ENCODE measurements around the gene CPNE2. TPM values are rescaled to one million over a fixed set of nuclear protein-coding genes. Genes with fewer than 3 reads are reported as not detected.

The CPNE2 gene
- total and polyA plus RNA-seq, 2 of the 8 experiments (the other 6 are each of a cell fraction or from before 2014, with no cell fraction given) = 10.6 to 39.5 TPM

DNA sequence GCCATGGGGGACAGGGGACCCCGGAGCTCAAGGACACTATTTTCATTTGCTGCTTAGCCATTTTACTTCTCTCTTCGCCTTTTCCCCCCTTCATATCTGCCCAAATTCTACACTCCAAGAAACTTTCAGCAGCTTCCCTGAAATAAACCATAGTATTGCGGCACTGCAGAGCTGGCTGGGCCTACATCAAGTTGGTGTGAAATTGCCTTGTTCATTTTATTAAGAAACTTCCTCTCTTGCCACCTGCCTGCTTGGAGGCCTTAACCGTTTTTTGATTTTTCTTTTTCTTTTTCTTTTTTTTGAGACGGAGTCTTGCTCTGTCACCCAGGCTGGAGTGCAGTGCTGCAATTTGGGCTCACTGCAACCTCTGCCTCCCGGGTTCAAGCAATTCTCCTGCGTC is 7.4 kb upstream of the CPNE2 start:
- Histone ChIP-seq H2BK12ac (ENCODE audit: low read depth, low read length) (no peak overlapping the region), H3K4me3 (ENCODE audit: extremely low read depth in 1 of 4, insufficient read depth in 2 of 4, low read depth in 3 of 4, low read length in 4 of 4) (no peak overlapping the region), H2BK15ac (ENCODE audit: low read length) (no peak overlapping the region), H3K79me1 (ENCODE audit: low read depth, low read length) (no peaks in the 10 kb centered on the region), H3K18ac (ENCODE audit: extremely low read depth, low read length) (no peak overlapping the region), H2AFZ (ENCODE audit: low read length) (no peak overlapping the region), H3K79me2 (ENCODE audit: control insufficient read depth in 1 of 2, insufficient read depth in 2 of 2, low read length in 2 of 2) (no peaks in the 10 kb centered on the region), H3K36me3 (ENCODE audit: control insufficient read depth in 2 of 4, insufficient read depth in 4 of 4, low read length in 3 of 4) (no peaks in the 10 kb centered on the region), H3K4ac (replicated peaks; ENCODE audit: insufficient read length, low read depth, low read length) (no peak overlapping the region), H4K5ac (ENCODE audit: insufficient read length, low read depth, low read length) (no peak overlapping the region), H4K20me1 (replicated peaks in 1 of 2; ENCODE audit: control insufficient read depth in 1 of 2, insufficient read depth in 2 of 2, low read length in 2 of 2) (no peaks in the 10 kb centered on the region), H3K23me2 (ENCODE audit: low read depth, low read length) (no peaks in the 10 kb centered on the region), H2BK20ac (ENCODE audit: low read length) (no peak overlapping the region), H4K8ac (ENCODE audit: extremely low read depth, insufficient read depth, low read length) (no peak overlapping the region), H3K56ac (replicated peaks; ENCODE audit: insufficient read length, low read depth, low read length) (no peak overlapping the region), H3K27ac (ENCODE audit: low read depth, low read length) (no peak overlapping the region), H2BK5ac (ENCODE audit: low read depth, low read length) (no peak overlapping the region), H3K23ac (ENCODE audit: insufficient read length) (no peak overlapping the region), H2BK120ac (replicated peaks; ENCODE audit: low read depth, low read length) (no peak overlapping the region), H3K9me3 (ENCODE audit: insufficient read depth in 2 of 2, low read depth in 1 of 2, low read length in 1 of 2) (no peaks in the 10 kb centered on the region), H3K9ac (replicated peaks in 1 of 4; ENCODE audit: extremely low read depth in 1 of 4, low read depth in 3 of 4, low read length in 3 of 4) (no peak overlapping the region), H3K14ac (ENCODE audit: insufficient read length) (no peak overlapping the region), H3K4me2 (ENCODE audit: insufficient read depth in 1 of 2, low read depth in 2 of 2, low read length in 2 of 2) (no peak overlapping the region), H3K4me1 (replicated peaks in 1 of 4; ENCODE audit: control insufficient read depth in 3 of 4, insufficient read depth in 4 of 4, low read length in 3 of 4) (peaks cover 0 to 2% (median 0%) of the 10 kb centered on the region in 4 experiments; a peak in 1 of 7 replicates), H4K91ac (replicated peaks; ENCODE audit: insufficient read length, low read length) (no peak overlapping the region), H3K27me3 (replicated peaks in 1 of 4; ENCODE audit: control insufficient read depth in 3 of 4, extremely low read depth in 1 of 4, insufficient read depth in 3 of 4, low read length in 3 of 4) (no peaks in the 10 kb centered on the region; a peak in 1 of 7 replicates), H2AK5ac (ENCODE audit: low read depth, low read length) (no peak overlapping the region)
- POLR2A ChIA-PET (ENCODE audit: partially characterized antibody) = interaction anchor here (0.9 to 1.4 kb wide), 2 partner anchors 8 to 13 kb away, joined by 3 to 6 read pairs; no protein-coding TSS in a partner anchor
- no peak for TF ChIP-seq FOSL1 (IDR thresholded peaks at IDR 0.05; ENCODE audit: insufficient read depth, low read depth, low read length)
- TF ChIP-seq JUN (IDR thresholded peaks at IDR 0.05; ENCODE audit: low read depth, low read length) = no peak
- no peak for TF ChIP-seq ASH2L (IDR thresholded peaks at IDR 0.05; ENCODE audit: low read length)
- no peak for TF ChIP-seq RNF2 (IDR thresholded peaks at IDR 0.05; ENCODE audit: borderline replicate concordance, low read depth, low read length, missing control alignments, poor library complexity, severe bottlenecking)
- CTCF ChIA-PET (ENCODE audit: partially characterized antibody) = interaction anchor here (0.7 to 7.0 kb wide), 31 partner anchors 8 to 332 kb away, joined by 3 to 100 read pairs (median 5); partner anchors contain the start of gene CPNE2
- FAIRE-seq = no peak
- DNase-seq (ENCODE audit: low read depth in 1 of 2, low spot score in 2 of 2) = no peak
- 91% methylated on average over 7 of the region's 7 CpGs; no CpG with 5 or more reads in 1 of the 2 experiments for WGBS, 2 experiments (ENCODE audit: extremely low coverage in 1 of 2, insufficient coverage in 1 of 2, insufficient read length in 1 of 2, insufficient replicate concordance in 2 of 2, low coverage in 1 of 2, low lambda C conversion rate in 2 of 2, missing lambda C conversion rate in 1 of 2)
